IgD-negative memory B cell (primary cell): ENCODE measurements around the gene MYO1B. TPM values are rescaled to one million over a fixed set of nuclear protein-coding genes. Genes with fewer than 3 reads are reported as not detected.
"Not testable (repeated sequence)": the region's sequence is repeated elsewhere in the genome, so short reads cannot be mapped to it uniquely, and the experiment has no call there.

Experiments used
- H3K27ac Mint-ChIP-seq, 3 donors: one replicate each; pipeline ENCODE4 v1.8.0; 2020 to 2022; ENCODE audit warnings: mild to moderate bottlenecking in 3 of 3, mixed read lengths in 3 of 3, moderate library complexity in 1 of 3
- H3K27me3 Mint-ChIP-seq: one replicate; pipeline ENCODE4 v1.8.0; 2021; ENCODE audit warnings: mixed read lengths
- H3K36me3 Mint-ChIP-seq: one replicate; pipeline ENCODE4 v1.8.0; 2020; ENCODE audit warnings: mild to moderate bottlenecking, mixed read lengths
- H3K4me1 Mint-ChIP-seq, 3 donors: one replicate each; pipeline ENCODE4 v1.8.0; 2020 to 2022; ENCODE audit warnings: mixed read lengths in 3 of 3, mild to moderate bottlenecking in 1 of 3
- H3K4me3 Mint-ChIP-seq, 4 donors: one replicate each; pipeline ENCODE4 v1.8.0; 2020 to 2022; ENCODE audit warnings: mild to moderate bottlenecking in 4 of 4, mixed read lengths in 4 of 4, moderate library complexity in 3 of 4
- H3K9me3 Mint-ChIP-seq, 3 donors: one replicate each; pipeline ENCODE4 v1.8.0; 2020 to 2021; ENCODE audit warnings: mixed read lengths in 3 of 3, mild to moderate bottlenecking in 1 of 3
- polyA plus RNA-seq: library from polyadenylated mRNA; unstranded; fragments of 300-500 nt; fragmentation: Illumina TruSeq; gene quantifications from one replicate; pipeline ENCODE4 v1.2.3, GENCODE V29; 2021

The MYO1B gene
- polyA plus RNA-seq, 1 donor from 2014 or later, result 2.0 TPM

- H3K27me3 Mint-ChIP-seq, result peaks cover 8% of the 10 kb centered on the region
- no peak overlapping the region for H3K4me3 Mint-ChIP-seq
- no peaks in the 10 kb centered on the region for H3K36me3 Mint-ChIP-seq
- H3K4me1 Mint-ChIP-seq, result no peaks in the 10 kb centered on the region
- H3K9me3 Mint-ChIP-seq, result peaks cover 0 to 6% (median 0%) of the 10 kb centered on the region in 3 donors
- no peak overlapping the region for H3K27ac Mint-ChIP-seq
Measured at GRCh38 chr2:191453761-191454160, 208.6 kb downstream of the MYO1B start.

- not testable (repeated sequence) for H3K27ac Mint-ChIP-seq, H3K27me3 Mint-ChIP-seq, H3K4me1 Mint-ChIP-seq, H3K4me3 Mint-ChIP-seq, H3K36me3 Mint-ChIP-seq
- peaks cover 0 to 18% (median 3%) of the 10 kb centered on the region in 3 donors for H3K9me3 Mint-ChIP-seq
Measured at GRCh38 chr2:191456506-191456905, 211.3 kb downstream of the MYO1B start.

DNA sequence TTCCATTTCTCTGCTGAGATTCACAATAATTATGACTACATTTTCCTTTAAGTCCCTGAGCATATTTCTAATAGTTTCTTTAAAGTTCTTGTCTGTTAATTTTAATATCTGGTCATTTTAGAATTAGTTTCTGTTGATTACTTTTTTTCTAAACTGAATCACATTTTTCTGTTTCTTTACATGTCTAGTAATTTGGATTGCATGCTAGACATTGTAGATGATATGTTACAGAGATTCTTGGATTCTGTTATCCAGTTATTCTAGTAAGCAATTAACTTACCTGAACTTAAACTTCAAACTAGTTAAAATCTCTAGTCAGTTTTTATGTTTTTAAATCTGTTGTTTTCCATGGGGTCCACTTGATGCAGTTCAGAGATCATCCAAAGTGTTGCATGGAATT, 214.0 kb downstream of the MYO1B start:
- Mint-ChIP-seq H3K9me3 (peaks cover 0 to 18% (median 3%) of the 10 kb centered on the region in 3 donors), H3K36me3 (peaks cover 1% of the 10 kb centered on the region), H3K4me3 (no peak overlapping the region), H3K4me1 (no peaks in the 10 kb centered on the region), H3K27me3 (peaks cover 5% of the 10 kb centered on the region), H3K27ac (no peak overlapping the region)

DNA sequence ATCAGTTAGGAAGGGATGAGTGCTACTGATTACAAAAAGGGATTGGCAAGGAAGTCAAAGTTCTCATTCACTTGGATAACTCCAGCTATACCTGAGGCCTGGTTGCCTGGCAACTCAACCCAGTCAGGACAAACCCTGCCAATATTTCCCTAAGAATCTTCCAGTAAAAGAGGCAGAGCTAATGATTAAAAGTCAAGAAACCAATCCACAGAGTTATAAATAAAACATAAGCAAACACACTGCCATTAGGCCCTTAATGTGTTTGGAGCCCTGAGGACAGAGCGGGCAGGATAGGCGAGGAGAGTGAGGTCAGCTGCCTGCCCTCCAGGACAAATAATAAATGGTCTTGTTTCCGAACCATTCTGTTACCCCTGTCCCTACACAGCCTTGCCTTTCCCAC, 217.2 kb downstream of the MYO1B start:
- no peak overlapping the region for H3K4me3 Mint-ChIP-seq
- H3K36me3 Mint-ChIP-seq, result peaks cover 1% of the 10 kb centered on the region
- peaks cover 0 to 17% (median 3%) of the 10 kb centered on the region in 3 donors for H3K9me3 Mint-ChIP-seq
- H3K4me1 Mint-ChIP-seq, result no peaks in the 10 kb centered on the region
- peaks cover 3% of the 10 kb centered on the region for H3K27me3 Mint-ChIP-seq
- H3K27ac Mint-ChIP-seq, result no peak overlapping the region

DNA sequence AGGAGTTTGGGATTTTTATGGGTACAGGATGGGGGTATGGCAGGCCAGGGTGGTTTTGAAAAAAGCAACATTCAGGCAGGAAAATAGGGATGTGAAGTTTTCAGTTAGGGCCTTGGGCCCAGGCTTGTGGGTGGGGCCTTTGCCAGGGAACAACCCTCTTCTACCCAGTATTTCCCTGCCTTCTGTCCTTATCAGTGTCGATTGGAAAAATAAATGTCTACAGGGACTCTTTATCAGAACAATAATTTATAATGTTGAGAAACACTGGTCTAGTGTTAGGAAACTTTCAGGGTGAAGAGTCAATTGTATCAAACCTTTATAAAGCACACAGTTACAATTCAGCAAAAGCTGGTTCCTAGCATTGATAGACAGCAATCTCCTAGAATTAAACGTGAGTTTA, 218.6 kb downstream of the MYO1B start:
- Mint-ChIP-seq H3K36me3 (peaks cover 1% of the 10 kb centered on the region), H3K4me3 (no peak overlapping the region), H3K9me3 (peaks cover 0 to 12% (median 3%) of the 10 kb centered on the region in 3 donors), H3K27ac (no peak overlapping the region), H3K27me3 (peaks cover 3% of the 10 kb centered on the region), H3K4me1 (no peaks in the 10 kb centered on the region)

DNA sequence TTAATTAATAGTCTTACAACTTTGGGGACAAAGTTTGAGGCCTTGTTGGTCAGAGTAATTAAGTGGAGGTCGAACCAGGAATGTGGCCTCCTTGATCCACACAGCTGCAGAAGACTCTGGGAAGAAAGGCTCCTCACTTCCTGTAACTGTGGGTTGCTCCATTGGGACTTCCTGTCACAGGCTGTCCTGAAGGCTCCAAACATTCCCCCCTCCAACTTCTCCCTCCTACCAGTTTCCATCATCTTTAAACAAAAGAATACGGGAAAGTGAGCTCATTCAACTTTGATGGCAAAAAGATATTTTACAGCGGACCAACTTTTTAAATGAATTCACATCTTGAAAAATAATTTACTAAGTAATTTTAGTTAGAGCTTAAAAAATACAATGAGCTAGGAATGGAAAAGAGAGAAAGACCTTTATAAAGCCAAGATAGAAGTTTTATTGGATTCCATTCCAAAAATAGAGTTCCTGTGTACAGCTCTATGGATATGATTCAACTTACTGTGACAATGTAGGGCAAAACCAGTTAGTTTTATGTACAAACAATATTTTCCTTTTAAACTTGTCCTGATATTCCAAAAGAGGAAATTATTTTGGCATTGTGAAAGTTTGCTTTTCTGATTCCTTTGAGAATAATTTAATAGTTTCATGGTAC, 220.7 kb downstream of the MYO1B start:
- H3K9me3 Mint-ChIP-seq, result no peaks in the 10 kb centered on the region
- no peaks in the 10 kb centered on the region for H3K27me3 Mint-ChIP-seq
- H3K4me1 Mint-ChIP-seq, result no peaks in the 10 kb centered on the region
- H3K27ac Mint-ChIP-seq, result no peak overlapping the region
- peaks cover 1% of the 10 kb centered on the region for H3K36me3 Mint-ChIP-seq
- H3K4me3 Mint-ChIP-seq, result no peak overlapping the region

DNA sequence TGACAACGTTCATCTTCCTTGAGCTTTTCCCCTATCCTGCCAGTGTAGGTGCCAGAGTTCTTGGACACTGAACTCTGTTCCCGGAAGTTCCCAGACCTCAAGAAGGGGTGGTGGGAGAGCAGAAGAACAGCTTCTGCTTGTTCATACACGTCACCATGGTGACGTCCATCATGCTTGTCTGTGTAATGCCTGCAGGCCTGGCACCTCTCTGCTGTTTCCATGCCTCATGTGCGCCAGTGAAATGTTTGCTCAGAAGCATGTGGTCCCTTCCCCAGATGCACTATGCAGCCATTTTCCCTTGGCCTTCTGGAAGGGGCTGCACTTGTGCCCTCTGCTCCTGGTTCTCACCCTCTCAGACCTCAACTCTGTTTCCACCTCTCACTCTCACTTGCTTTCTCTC, 221.9 kb downstream of the MYO1B start:
- Mint-ChIP-seq H3K36me3 (no peaks in the 10 kb centered on the region), H3K4me3 (no peak overlapping the region), H3K27me3 (no peaks in the 10 kb centered on the region), H3K4me1 (no peaks in the 10 kb centered on the region), H3K27ac (no peak overlapping the region), H3K9me3 (no peaks in the 10 kb centered on the region)

DNA sequence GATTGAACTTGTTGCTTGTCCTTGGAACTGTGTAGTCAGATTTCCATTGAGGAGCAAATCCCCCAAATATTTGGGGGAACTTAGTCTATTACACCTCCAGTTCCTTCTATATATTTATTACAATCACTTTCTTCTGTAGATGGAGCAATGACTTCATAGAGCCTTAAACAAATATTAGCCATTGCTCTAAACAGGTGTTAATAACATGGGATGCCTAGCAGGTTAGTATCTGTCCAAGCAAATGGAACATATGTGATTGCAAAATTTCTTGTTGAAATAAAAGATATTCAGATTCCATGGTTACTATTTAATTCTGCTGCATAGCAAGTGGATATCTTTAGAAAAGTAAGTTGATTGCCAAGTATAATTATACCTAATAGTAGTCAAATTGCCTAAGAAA, 225.1 kb downstream of the MYO1B start:
- H3K27me3 Mint-ChIP-seq, result no peaks in the 10 kb centered on the region
- H3K9me3 Mint-ChIP-seq, result no peaks in the 10 kb centered on the region
- no peak overlapping the region for H3K4me3 Mint-ChIP-seq
- H3K27ac Mint-ChIP-seq, result no peak overlapping the region
- H3K36me3 Mint-ChIP-seq, result no peaks in the 10 kb centered on the region
- H3K4me1 Mint-ChIP-seq, result no peaks in the 10 kb centered on the region

DNA sequence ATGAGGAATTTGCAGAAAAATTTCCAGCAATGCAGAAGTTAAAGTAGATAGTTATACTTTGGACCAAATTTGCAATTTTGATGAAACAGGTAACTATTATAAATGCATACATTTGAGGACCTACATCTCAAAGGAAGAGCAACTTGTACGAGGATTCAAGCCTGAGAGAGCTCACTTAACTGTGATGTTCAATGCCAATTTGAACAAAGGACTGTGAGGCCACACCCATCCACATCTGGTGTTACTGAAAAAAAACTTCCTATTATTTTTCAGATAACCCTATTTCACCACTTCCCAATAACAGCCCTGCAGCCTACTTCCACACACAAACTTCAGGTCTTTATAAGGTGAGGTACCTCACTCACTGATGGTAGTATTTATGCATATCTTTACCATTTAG, 229.3 kb downstream of the MYO1B start:
- Mint-ChIP-seq H3K27me3 (peaks cover 4% of the 10 kb centered on the region), H3K9me3 (no peaks in the 10 kb centered on the region), H3K4me1 (peaks cover 0 to 1% (median 0%) of the 10 kb centered on the region in 3 donors), H3K4me3 (no peak overlapping the region), H3K27ac (no peak overlapping the region), H3K36me3 (no peaks in the 10 kb centered on the region)

Other genes with a start within 250 kb of the MYO1B start
- 73.8 TPM for gene STAT1, start 231.2 kb upstream of the MYO1B start, polyA plus RNA-seq
- 1.9 TPM for gene STAT4, start 94.4 kb upstream of the MYO1B start, polyA plus RNA-seq